Activated CD4-positive, alpha-beta memory T cell treated with anti-CD3 and anti-CD28 coated beads, Interleukin-2, amount 10 ng/mL, durations not matched to agents 7 days and 5 days (primary cell): ENCODE results near the gene LRIG2. TPM values are rescaled to one million over a fixed set of nuclear protein-coding genes. Genes with fewer than 3 reads are reported as not detected.
"Not testable (repeated sequence)": the region's sequence is repeated elsewhere in the genome, so short reads cannot be mapped to it uniquely, and the experiment has no call there.

Experiments used
- CTCF ChIA-PET: fragments of 350-600 bp; sonication (Branson Sonifier 250); formaldehyde crosslinking; loops from one replicate; lab custom pipeline; 2021; ENCODE audit warnings: antibody characterized with exemption, inconsistent platforms; lab: Charles Lee
- POLR2A ChIA-PET: fragments of 350-600 bp; sonication (Branson Sonifier 250); formaldehyde crosslinking; loops from one replicate; lab custom pipeline; 2021; ENCODE audit warnings: antibody characterized with exemption; lab: Charles Lee
- DNase-seq: peaks from one replicate; pipeline ENCODE4 v3.0.0-alpha.2; 2020
- H3K27ac Mint-ChIP-seq: one replicate; pipeline ENCODE4 v1.8.0; 2021; ENCODE audit warnings: mild to moderate bottlenecking, mixed read lengths
- H3K27me3 Mint-ChIP-seq: one replicate; pipeline ENCODE4 v1.8.0; 2021; ENCODE audit warnings: mixed read lengths
- H3K36me3 Mint-ChIP-seq: one replicate; pipeline ENCODE4 v1.8.0; 2021; ENCODE audit warnings: low read depth, mixed read lengths
- H3K4me1 Mint-ChIP-seq: one replicate; pipeline ENCODE4 v1.8.0; 2021; ENCODE audit warnings: mixed read lengths
- H3K4me3 Mint-ChIP-seq: one replicate; pipeline ENCODE4 v1.8.0; 2021; ENCODE audit warnings: mild to moderate bottlenecking, mixed read lengths
- H3K9me3 Mint-ChIP-seq: one replicate; pipeline ENCODE4 v1.8.0; 2021; ENCODE audit warnings: mixed read lengths
- total RNA-seq, 2 experiments: library from RNA; stranded (reverse); gene quantifications; one replicate each; pipeline ENCODE4 v1.2.3, GENCODE V29; 2021

The LRIG2 gene
- total RNA-seq, 2 experiments from 2014 or later = 9.6 to 10.8 TPM

GRCh38 chr1:113072141-113072756, 749 bp upstream of the LRIG2 start:
- H3K4me1 Mint-ChIP-seq = peaks cover 30% of the 10 kb centered on the region
- no peaks in the 10 kb centered on the region for H3K9me3 Mint-ChIP-seq
- peak overlapping the region; percentile 96 for H3K4me3 Mint-ChIP-seq
- H3K27ac Mint-ChIP-seq = peak overlapping the region; percentile 85
- no peak for DNase-seq
- CTCF ChIA-PET = interaction anchor here (0.6 to 4.2 kb wide), 80 partner anchors 10 to 740 kb away, joined by 3 to 63 read pairs (median 5); partner anchors contain the start of genes MAGI3, MOV10, PPM1J and RSBN1
- POLR2A ChIA-PET = interaction anchor here (0.8 to 2.4 kb wide), 16 partner anchors 9 to 858 kb away, joined by 3 to 36 read pairs (median 6); partner anchors contain the start of genes PPM1J and SLC16A1
- no peaks in the 10 kb centered on the region for H3K27me3 Mint-ChIP-seq
- peaks cover 3% of the 10 kb centered on the region for H3K36me3 Mint-ChIP-seq

DNA sequence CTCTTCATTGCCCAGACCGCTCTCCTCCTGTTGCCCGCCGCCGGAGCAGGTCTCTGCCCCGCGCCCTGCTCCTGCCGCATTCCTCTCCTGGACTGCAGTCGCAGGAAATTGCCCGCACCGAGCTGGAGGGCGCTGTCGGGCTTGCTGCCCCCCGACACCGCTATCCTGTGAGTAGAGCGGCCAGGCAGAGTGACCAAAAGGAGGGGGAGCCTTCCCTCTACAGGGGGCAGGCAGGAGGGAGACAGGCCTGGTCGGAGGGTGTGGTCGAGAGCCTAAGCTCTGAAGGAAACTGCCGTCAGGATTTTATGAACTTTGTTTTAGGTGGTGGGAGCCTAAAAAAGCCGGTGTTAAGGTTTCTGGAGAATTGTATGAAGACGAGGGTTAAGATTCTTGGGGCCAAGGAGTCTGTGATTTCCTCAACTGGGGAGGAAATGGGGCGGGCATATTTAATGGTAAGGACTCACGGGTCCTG, 517 bp downstream of the LRIG2 start:
- POLR2A ChIA-PET = interaction anchor here (0.9 to 2.4 kb wide), 13 partner anchors 12 to 857 kb away, joined by 3 to 36 read pairs (median 5); partner anchors contain the start of genes PPM1J and SLC16A1
- Mint-ChIP-seq H3K27me3 (no peaks in the 10 kb centered on the region), H3K36me3 (peaks cover 14% of the 10 kb centered on the region), H3K4me1 (peaks cover 30% of the 10 kb centered on the region), H3K27ac (peak overlapping the region; percentile 85), H3K4me3 (peak overlapping the region; percentile 96), H3K9me3 (no peaks in the 10 kb centered on the region)
- CTCF ChIA-PET = interaction anchor here (0.6 to 4.2 kb wide), 46 partner anchors 9 to 739 kb away, joined by 3 to 63 read pairs (median 7); partner anchors contain the start of genes CAPZA1, MAGI3, MOV10 and PPM1J
- DNase-seq = no peak

DNA sequence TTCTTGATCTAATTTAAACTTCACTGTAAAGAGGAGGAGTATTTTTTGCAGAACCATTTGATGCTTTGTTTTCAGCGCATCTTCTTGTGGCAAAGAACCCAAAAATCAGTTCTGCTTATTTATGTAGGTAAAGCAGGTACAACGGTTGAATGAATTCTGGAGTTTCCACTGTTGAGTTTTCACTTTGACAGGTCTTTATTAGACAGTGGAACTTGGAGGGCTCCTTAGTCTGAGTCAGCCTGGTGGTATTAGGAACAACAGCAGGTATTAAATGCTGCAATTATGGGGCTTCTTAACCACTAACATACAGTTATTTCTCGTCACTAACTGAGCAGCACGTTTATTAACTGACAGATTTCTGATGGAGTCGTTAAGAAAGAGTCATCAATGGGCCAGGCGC, 1.2 kb downstream of the LRIG2 start:
- peaks cover 30% of the 10 kb centered on the region for H3K4me1 Mint-ChIP-seq

GRCh38 chr1:113077978-113078377, 5.0 kb downstream of the LRIG2 start:
- H3K9me3 Mint-ChIP-seq, H3K27ac Mint-ChIP-seq, H3K4me3 Mint-ChIP-seq, POLR2A ChIA-PET, DNase-seq, H3K27me3 Mint-ChIP-seq: not testable (repeated sequence)
- CTCF ChIA-PET = interaction anchor here (0.7 to 1.2 kb wide), 2 partner anchors 10 to 44 kb away, joined by 4 to 5 read pairs; no protein-coding TSS in a partner anchor
- Mint-ChIP-seq H3K36me3 (peaks cover 30% of the 10 kb centered on the region), H3K4me1 (peaks cover 23% of the 10 kb centered on the region)

More for the DNA sequence above, 1.2 kb downstream of the LRIG2 start:
- Mint-ChIP-seq H3K27me3 (no peaks in the 10 kb centered on the region), H3K4me3 (peak overlapping the region; percentile 96), H3K9me3 (no peaks in the 10 kb centered on the region), H3K27ac (peak overlapping the region; percentile 85), H3K36me3 (peaks cover 14% of the 10 kb centered on the region)
- ChIA-PET POLR2A (interaction anchor here (2.1 to 2.4 kb wide), 3 partner anchors 15 to 359 kb away, joined by 11 to 36 read pairs (median 13); partner anchors contain the start of genes PPM1J and SLC16A1), CTCF (interaction anchor here (0.6 to 4.2 kb wide), 9 partner anchors 8 to 358 kb away, joined by 3 to 51 read pairs (median 20); partner anchors contain the start of genes PPM1J and SLC16A1)
- DNase-seq = no peak

- Mint-ChIP-seq H3K27me3 (no peaks in the 10 kb centered on the region), H3K36me3 (peaks cover 39% of the 10 kb centered on the region), H3K4me3 (no peak overlapping the region), H3K9me3 (no peaks in the 10 kb centered on the region), H3K4me1 (peaks cover 5% of the 10 kb centered on the region), H3K27ac (no peak overlapping the region)
- no peak for DNase-seq
- ChIA-PET POLR2A (interaction anchor here (1.3 kb wide), 1 partner anchor 13 kb away, joined by 3 read pairs; the partner anchor contains the start of gene LRIG2), CTCF (interaction anchor here (1.3 kb wide), 1 partner anchor 14 kb away, joined by 7 read pairs; the partner anchor contains the start of gene LRIG2)
Observed at GRCh38 chr1:113086541-113086940, 13.5 kb downstream of the LRIG2 start.

DNA sequence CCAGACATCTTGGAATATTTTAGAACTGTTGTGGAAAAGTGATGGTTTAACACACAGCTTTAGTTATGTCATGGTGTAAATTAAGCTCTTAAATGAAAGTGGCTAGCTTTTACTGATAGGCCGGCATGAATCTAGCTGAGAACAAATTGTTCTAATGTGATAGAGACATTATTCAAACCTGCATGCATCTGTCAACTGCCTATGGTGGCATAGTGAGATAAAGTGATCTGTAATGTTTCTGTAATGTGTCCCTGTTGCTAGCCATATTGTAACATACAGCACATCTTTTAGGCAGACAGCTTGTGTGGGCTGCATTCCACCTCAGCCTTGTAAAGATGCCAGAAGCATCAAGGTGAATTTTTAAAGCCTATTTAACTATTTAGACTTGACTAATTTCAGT, 16.0 kb downstream of the LRIG2 start:
- Mint-ChIP-seq H3K4me1 (peaks cover 9% of the 10 kb centered on the region), H3K27ac (no peak overlapping the region), H3K9me3 (no peaks in the 10 kb centered on the region), H3K4me3 (no peak overlapping the region), H3K36me3 (peaks cover 31% of the 10 kb centered on the region), H3K27me3 (no peaks in the 10 kb centered on the region)
- POLR2A ChIA-PET = no interaction called here
- no peak for DNase-seq
- CTCF ChIA-PET = interaction anchor here (1.0 kb wide), 1 partner anchor 16 kb away, joined by 6 read pairs; the partner anchor contains the start of gene LRIG2

DNA sequence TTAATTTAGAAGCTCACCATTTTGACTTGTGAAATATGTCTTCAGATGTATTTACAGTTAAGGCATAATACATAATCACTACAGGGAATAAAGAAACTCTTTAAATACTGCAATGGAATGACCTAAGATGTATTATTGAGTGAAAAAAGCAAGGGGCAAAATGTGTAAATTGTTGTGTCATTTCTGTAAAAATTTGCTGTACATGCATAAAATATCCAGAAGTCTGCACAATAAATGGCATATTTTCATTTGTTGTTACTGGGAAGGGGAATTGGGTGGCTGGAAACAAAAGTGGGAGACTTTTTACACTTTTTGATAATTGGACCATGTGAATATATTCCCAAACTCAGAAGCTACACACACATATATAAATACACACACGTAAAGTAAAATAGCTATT, 17.1 kb downstream of the LRIG2 start:
- Mint-ChIP-seq H3K36me3 (peaks cover 36% of the 10 kb centered on the region), H3K4me1 (peaks cover 9% of the 10 kb centered on the region), H3K27ac (no peak overlapping the region), H3K4me3 (no peak overlapping the region), H3K27me3 (no peaks in the 10 kb centered on the region), H3K9me3 (no peaks in the 10 kb centered on the region)
- ChIA-PET CTCF (interaction anchor here (0.7 kb wide), 1 partner anchor 18 kb away, joined by 3 read pairs; no protein-coding TSS in a partner anchor), POLR2A (no interaction called here)
- DNase-seq = no peak

- Mint-ChIP-seq H3K27me3 (no peaks in the 10 kb centered on the region), H3K4me1 (peaks cover 4% of the 10 kb centered on the region), H3K4me3 (no peak overlapping the region), H3K9me3 (no peaks in the 10 kb centered on the region), H3K36me3 (peaks cover 38% of the 10 kb centered on the region), H3K27ac (no peak overlapping the region)
- POLR2A ChIA-PET = no interaction called here
- DNase-seq = no peak
- CTCF ChIA-PET = interaction anchor here (0.5 to 1.0 kb wide), 2 partner anchors 20 to 211 kb away, joined by 3 to 5 read pairs; no protein-coding TSS in a partner anchor
Observed at GRCh38 chr1:113091988-113092594, 19.1 kb downstream of the LRIG2 start.

DNA sequence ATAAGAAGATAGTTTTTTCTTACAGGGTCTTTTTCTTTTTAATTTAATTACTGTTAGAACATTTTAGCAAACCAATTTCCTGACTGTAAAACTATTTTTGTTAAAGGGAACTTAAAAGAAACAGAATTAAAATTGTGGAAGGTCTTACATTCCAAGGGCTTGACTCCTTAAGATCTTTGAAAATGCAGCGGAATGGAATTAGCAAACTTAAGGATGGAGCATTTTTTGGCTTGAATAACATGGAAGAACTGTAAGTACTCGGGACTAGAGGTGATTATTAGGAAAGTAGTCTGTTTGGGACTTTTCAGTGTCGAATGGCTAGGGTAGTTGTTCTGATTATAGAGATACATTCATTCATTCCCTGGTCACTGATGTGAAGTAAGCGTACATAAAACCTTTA, 21.5 kb downstream of the LRIG2 start:
- DNase-seq = no peak
- Mint-ChIP-seq H3K9me3 (no peaks in the 10 kb centered on the region), H3K27me3 (no peaks in the 10 kb centered on the region), H3K36me3 (peaks cover 36% of the 10 kb centered on the region), H3K4me3 (no peak overlapping the region), H3K4me1 (peaks cover 4% of the 10 kb centered on the region), H3K27ac (no peak overlapping the region)
- ChIA-PET CTCF (interaction anchor here (0.5 to 4.4 kb wide), 2 partner anchors 22 to 67 kb away, joined by 4 to 15 read pairs; partner anchors contain the start of gene LRIG2), POLR2A (no interaction called here)

- H3K27ac Mint-ChIP-seq = no peak overlapping the region
- DNase-seq = no peak
- ChIA-PET POLR2A (interaction anchor here (1.1 kb wide), 1 partner anchor 13 kb away, joined by 3 read pairs; no protein-coding TSS in a partner anchor), CTCF (interaction anchor here (4.4 kb wide), 1 partner anchor 23 kb away, joined by 15 read pairs; the partner anchor contains the start of gene LRIG2)
- H3K36me3 Mint-ChIP-seq = peaks cover 41% of the 10 kb centered on the region
- H3K4me3 Mint-ChIP-seq = no peak overlapping the region
- H3K9me3 Mint-ChIP-seq = no peaks in the 10 kb centered on the region
- H3K4me1 Mint-ChIP-seq = peaks cover 4% of the 10 kb centered on the region
- no peaks in the 10 kb centered on the region for H3K27me3 Mint-ChIP-seq
Observed at GRCh38 chr1:113095790-113096455, 22.9 kb downstream of the LRIG2 start.

DNA sequence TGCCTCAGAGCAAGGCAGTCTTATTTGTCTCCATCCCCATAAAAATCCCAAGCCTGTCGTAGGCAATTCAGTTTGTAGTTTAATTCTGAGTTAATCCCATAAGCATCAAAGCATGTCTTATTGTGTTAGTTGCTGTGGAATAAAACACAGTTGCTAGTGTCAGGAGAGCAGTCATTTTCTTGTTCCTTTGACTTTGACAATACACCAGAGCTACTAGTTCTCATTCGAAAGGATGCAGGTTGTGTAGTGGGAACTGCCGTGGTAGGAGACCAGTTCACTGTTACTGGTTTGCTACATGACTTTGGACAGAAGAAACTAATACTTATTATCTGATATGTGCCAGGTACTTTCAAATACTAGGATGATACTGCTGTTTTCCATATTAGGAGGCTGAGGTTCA, 23.5 kb downstream of the LRIG2 start:
- Mint-ChIP-seq H3K36me3 (peaks cover 46% of the 10 kb centered on the region), H3K4me3 (no peak overlapping the region), H3K27me3 (no peaks in the 10 kb centered on the region), H3K27ac (no peak overlapping the region), H3K4me1 (peaks cover 4% of the 10 kb centered on the region), H3K9me3 (no peaks in the 10 kb centered on the region)
- ChIA-PET POLR2A (interaction anchor here (1.1 kb wide), 1 partner anchor 12 kb away, joined by 3 read pairs; no protein-coding TSS in a partner anchor), CTCF (interaction anchor here (4.4 kb wide), 1 partner anchor 24 kb away, joined by 15 read pairs; the partner anchor contains the start of gene LRIG2)
- no peak for DNase-seq

DNA sequence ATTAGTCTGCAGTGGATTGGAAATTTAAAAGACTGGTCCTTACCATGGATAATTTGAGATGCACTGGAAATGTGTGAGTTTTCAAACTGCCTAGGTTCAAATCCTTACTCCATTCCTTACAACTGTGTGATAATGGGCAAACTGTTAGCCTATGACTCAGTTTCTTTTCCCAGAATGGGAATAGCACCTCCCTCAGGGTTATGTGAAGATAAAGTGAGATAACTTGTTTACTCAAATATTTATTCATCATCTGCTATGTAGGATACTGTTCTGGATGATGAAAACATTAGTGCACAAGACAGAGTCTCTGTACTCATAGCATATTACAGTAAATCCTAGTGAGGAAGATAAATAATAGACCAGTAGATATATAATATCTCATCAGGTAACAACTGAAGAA, 28.6 kb downstream of the LRIG2 start:
- DNase-seq = no peak
- no peaks in the 10 kb centered on the region for H3K9me3 Mint-ChIP-seq
- H3K4me1 Mint-ChIP-seq = no peaks in the 10 kb centered on the region
- H3K27me3 Mint-ChIP-seq = no peaks in the 10 kb centered on the region
- peaks cover 54% of the 10 kb centered on the region for H3K36me3 Mint-ChIP-seq
- no peak overlapping the region for H3K27ac Mint-ChIP-seq
- ChIA-PET POLR2A (no interaction called here), CTCF (interaction anchor here (1.6 kb wide), 1 partner anchor 29 kb away, joined by 3 read pairs; the partner anchor contains the start of gene LRIG2)
- H3K4me3 Mint-ChIP-seq = no peak overlapping the region
